NCI-H748 (cell line): ENCODE measurements around the gene ASF1B.
"Not testable (repeated sequence)": the region's sequence is repeated elsewhere in the genome, so short reads cannot be mapped to it uniquely, and the experiment has no call there.

ENCODE experiments used
- DNase-seq: peaks from one replicate; lab custom pipeline; 2025; ENCODE audit not compliant: unreplicated experiment; lab: John Stamatoyannopoulos, UW

Gene ASF1B

DNA sequence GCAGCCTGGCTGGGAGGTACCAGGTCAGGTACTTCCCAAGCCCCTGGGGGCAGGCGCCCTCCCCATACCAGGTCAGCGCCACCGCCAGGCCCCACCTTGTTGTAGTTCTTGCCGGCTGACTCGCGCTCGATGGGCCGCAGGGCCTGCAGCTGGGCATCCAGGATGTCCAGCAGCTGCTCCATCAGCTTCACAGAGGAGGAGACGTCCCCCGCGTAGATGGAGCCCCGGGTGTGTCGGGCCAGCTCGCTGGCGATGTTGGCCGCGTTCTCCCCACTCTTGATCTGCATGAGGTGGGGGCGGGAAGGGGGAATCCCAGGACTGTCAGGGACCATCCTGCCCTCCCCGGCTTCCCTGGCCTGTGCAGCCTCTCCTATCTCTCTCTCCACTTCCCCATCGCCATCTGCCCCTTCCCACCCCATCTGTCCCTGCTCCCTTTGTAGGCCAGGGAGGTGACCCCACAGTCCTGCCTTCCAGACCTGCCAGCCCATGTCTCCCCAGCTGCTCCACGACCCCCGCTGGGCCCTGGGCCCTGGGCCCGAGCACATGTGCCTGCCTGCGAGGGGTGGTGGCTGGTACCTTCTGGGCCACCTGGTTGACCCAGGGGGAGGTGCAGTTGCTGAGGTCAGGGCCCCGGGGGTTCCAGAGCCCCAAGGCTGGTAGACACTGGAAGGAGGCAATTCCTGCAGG, 23.8 kb upstream of the ASF1B start:
- DNase-seq = no peak

GRCh38 chr19:14159059-14159458, 22.7 kb upstream of the ASF1B start:
- no peak for DNase-seq

DNA sequence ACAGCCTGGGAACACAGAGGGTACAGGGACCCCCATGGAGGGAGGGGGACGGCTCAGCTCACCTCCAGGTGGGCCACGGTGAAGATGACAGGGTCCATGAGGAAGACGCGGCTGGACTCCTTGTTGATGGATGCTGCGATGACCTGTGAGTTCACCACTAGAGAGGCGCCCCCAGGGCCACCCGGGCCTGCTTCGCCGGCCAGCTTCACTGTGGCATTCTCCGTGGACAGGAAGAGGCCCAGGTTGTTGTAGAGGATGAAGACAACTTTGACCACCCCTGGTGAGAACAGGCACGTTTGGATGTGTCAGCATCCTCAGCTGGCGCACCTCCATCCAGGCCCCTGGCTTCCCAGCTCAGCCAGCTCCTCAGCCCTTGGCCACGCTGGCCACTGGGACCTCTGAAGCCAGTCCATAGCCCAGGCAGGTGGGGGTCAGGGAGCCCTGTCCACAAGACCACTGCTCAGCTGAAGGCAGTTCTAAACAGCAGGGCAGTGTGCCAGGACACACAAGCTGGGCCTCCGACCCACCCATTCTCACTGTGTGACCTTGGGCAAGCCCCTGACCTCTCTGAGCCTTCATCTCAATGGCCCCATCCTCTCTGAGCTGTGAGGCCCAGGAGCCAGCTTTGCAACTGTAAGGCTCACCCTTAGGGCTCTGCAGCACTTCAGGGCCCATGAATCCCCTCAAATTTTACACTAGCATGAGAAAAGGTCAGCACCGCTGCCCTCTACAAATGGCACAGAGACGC, 22.1 kb upstream of the ASF1B start:
- no peak for DNase-seq

DNA sequence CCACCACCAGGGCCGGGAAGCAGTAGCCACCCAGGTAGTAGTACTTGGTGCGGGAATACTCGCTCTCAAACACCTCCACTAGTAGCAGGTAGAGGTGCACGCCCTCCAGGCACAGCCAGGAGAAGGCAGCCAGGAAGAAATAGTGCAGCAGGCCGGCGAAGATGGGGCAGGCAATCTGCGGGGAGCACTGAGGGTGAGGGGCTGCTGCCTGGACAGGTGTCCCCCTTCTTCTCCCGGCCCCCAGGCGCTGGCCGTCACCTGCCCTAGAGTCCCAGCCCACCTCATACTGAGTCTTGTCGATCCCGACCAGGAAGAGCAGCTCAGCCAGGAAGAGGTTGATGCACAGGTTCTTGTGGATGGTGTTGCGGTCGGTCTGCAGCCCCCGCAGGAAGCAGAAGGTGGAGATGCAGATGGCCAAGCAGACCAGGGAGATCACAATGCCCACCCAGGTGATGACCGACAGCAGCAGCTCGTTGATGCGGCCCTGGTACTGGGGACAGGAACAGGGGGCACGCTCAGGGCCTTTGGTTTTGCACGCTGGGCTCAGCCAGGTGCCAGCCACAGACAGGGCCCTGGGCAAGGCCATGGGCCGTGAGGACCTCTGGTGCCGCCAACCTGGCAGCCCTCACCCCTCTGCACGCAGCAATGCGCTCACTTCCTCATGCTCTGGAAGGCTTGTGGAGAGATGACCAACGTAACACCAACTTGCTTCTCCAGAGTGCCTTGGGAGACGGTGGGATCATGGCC, 20.8 kb upstream of the ASF1B start:
- DNase-seq = no peak

DNA sequence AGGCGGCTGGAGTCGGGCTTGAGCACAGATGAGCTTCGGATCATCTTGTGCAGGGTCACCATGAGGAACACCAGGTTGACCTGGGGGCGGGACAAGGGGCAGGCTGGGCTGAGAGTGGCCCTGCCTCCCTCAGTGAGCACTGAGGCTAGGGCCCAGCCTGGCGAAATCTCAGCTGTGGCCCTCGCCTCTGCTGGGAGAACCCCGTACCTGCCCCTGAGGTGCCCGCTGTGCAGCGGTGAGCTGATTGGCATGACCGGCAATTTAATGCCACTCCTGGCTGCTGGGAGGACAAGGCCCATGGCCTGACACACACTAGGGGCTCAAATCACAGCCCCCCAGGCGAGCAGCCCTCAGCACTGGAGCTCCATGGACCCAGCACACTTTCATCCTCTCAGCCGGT, 19.7 kb upstream of the ASF1B start:
- DNase-seq = no peak

DNA sequence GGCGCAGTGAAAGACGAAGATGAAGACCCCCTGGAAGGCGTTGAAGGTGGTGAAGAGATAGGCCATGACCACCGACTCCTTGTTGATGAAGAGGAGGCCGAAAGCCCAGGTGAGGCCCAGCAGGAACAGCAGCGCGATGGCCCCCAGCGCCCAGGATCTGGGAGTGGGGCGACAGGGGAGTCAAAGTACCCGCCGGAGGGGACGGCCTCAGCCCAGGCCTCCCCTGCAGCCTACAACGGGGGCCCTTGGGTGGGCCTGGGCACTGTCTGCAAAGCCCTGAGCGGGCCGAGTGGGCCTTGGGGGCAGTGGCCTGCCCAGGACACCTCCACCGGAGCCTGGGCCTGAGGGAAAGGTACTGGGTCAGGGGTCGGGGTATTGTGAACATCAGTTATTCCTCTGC, 19.0 kb upstream of the ASF1B start:
- DNase-seq = no peak

DNA sequence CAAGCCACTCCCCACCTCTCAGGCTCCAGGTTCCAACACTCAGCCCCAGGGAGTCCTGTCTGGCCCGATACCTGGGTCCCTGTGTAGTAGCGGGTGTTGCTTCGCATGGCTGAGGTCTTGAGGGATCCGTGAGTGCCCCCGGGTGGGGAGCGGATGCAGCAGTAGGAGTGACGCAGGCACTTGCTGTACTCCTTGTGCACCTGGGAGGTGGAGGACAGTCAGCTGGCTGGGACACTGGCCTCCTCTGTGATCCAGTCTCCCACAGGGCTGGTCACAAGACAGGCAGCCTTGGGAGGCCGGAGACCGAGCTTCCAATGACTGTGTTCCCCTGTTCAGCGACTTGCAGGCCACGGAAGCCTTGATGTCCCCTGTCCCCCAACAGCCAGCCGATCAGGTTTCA, 16.3 kb upstream of the ASF1B start:
- DNase-seq = no peak

GRCh38 chr19:14150770-14151661, 14.6 kb upstream of the ASF1B start:
- DNase-seq = no peak

DNA sequence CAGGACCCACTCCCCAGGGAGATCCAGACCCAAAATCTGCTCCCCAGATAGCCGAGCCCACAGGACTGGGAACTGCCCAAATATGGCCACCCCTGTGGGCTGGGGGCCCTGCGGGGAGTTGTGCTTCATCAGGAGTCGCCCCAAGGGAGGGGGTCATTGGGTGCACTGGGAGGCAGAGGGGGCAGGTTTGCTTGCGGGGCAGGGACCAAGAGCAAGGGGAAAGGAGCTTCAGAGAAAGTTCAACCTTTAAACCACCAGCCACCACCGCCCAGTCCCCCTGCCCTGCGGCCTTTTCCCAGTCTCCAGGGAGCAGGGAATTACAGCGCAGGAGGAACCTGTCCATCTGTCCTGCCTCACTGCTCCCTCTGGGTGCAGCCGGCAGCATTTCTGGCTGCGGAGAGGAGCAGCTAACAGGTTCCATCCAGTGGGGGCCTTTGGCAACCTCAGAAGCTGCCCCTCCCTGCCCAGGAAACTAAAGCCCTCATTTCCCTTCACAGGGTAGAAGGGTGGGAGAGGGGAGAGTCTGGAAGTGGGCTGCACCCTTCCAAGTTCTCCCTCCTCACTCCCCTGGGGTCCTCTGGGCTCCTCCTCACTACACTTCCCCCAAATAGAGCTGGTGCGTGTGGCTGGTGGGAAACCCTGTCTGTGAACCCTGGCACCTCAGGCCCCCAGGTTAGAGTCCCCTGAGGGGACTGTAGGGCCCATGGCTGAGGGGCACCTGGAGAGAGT, 13.8 kb upstream of the ASF1B start:
- DNase-seq = no peak

DNA sequence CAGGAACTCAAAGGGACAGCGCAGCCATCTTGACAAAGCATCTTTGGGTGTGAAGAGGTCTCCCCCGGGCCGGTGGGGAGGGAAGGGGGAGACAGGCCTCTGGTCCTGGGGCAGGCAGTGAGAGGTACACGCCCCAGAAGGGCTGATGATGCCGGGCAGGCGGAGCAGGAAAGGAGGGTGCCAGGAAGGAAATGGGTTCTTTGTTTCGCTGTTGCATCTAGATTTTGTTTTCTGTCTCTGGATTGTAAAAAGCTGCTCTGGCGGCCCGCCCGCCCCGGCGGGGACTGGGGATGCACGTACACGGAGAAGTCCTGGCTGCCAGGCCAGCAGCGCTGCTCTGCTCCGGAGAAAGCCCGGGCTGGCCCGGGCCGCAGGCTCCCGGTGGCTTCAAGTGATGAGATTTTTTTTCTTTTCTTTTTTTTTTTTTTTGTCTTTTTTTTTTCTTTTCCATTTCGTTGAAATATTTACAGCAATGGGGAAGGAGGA, 13.2 kb upstream of the ASF1B start:
- no peak for DNase-seq

DNA sequence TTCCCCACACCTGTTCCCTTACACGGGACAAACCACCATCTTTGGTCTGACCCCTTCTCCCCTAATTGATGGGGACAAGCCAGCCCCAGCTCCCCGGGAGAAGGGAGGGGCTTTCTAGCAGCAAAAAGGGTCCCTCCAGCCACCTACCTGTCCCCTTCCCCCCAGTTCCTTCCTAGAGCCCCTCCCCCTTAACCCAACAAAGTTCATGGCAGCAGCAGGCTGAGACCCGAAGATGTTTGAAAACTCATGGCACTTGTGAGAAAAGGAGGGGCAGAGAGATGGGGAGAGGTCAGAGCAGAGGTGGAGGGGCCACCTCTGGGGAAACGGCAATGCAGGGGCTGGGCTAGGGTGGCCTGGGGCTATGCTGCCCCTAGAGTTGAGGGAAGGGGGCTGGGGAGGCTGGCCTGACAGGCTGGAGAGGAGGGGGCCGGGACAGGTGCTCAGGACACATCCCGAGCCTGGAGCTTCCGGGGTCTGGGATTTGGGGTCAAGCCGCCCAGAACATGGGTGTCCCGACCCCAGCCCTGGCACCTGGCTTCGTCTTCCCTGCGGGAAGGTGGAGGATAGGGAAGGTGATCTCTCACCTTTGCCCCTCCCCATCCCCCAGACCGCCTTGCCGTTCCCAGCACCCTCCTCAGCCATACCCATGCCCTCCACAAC, 12.5 kb upstream of the ASF1B start:
- DNase-seq = no peak

GRCh38 chr19:14147797-14148605, 11.6 kb upstream of the ASF1B start:
- peak; percentile 10 for DNase-seq

DNA sequence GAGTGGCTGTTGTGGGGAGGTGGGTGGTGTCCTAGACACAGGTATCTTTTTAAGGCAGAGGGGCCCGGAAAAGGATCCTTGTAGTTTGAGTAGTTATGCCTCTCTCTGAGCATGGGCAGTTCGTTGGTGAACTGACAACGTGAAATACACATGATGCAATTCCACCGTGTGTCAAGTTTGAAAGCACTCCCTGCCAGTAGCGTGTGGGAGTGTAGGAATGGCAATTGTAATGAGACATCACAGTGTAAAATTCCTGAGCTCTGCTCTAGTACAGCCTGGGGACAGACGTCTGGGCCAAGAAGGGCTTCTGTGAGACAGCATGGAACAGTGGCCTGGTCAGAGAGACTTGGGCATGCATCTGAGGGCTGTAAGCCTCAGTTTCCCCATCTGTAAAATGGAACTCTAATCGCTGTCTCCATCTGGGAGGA, 10.4 kb upstream of the ASF1B start:
- no peak for DNase-seq

DNA sequence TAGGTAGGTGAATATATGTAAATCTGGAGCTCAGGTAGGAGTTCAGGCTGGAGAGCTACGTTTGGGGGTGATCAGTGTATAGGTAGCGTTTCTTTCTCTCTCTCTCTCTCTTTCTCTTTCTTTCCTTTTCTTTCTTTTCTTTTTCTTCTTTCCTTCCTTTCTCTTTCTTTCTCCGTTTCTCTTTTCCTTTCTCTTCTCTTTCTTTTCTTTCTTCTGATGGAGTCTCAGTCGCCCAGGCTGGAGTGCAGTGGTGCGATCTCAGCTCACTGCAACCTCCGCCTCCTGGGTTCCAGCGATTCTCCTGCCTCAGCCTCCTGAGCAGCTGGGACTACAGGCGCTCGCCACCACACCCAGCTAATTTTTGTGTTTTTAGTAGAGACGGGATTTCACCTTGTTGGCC, 9.8 kb upstream of the ASF1B start:
- not testable (repeated sequence) for DNase-seq

DNA sequence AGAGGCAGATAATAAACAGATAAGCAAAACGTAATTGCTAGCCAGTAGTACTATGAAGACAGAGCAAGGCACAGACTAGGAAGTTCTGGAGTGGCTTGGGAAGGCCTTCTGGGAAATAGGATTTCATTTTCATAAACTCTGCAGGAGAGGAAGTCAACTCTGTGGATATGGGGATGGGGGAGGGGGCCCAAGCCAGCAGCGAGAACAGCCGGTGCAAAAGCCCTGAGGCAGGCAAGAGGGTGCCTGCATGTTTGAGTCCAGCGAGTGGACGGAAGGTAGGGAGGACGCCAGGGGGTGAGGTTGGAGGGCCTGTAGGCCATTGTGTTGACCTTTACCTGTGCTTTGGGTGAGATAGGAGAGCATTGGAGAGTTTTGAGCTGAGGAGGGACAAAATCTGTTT, 9.0 kb upstream of the ASF1B start:
- no peak for DNase-seq

- DNase-seq = no peak
These were observed 6.1 kb upstream of the ASF1B start for GRCh38 chr19:14142262-14143190.

- no peak for DNase-seq
These were observed 4.7 kb upstream of the ASF1B start for GRCh38 chr19:14141041-14141440.

DNA sequence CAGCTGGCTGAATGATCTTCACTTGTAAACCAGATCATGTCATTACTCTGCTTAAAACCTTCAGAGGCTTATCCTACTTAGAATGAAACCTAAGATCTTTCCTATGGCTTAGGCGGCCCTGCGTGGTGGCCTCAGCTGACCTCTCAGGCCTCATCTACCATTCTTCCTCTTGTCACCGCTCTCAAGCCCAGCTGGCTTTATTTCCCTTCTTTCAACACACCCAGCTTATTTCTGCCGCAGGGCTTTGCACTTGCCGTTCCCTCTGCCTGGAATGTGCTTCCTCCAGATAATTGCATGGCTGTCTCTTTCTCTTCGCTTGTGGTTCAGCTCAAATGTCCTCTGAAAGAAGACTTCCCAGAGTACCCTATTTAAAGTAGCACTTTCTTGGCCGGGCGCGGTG, 3.6 kb upstream of the ASF1B start:
- no peak for DNase-seq
